Lower lobe of right lung (tissue), 2 donors: ENCODE data around the gene RBX1. TPM values are rescaled to one million over a fixed set of nuclear protein-coding genes. Genes with fewer than 3 reads are reported as not detected.
"Not testable (repeated sequence)": the region's sequence is repeated elsewhere in the genome, so short reads cannot be mapped to it uniquely, and the experiment has no call there.

ENCODE experiments used
- ATAC-seq, 2 donors: fragments of 200-7000 bp; cut with Tn5 transposase; one replicate each; pipeline ENCODE4 v1.9.1; 2020 to 2022; ENCODE audit warnings: mild to moderate bottlenecking in 2 of 2, moderate library complexity in 2 of 2
- DNase-seq: peaks from one replicate; pipeline ENCODE4 v3.0.0-alpha.2; 2020
- H3K27ac ChIP-seq: fragments of 200-600 bp; one replicate; pipeline ENCODE4 v1.8.0; 2022
- H3K27me3 ChIP-seq: fragments of 200-600 bp; one replicate; pipeline ENCODE4 v1.8.0; 2022; ENCODE audit warnings: low read depth
- H3K36me3 ChIP-seq: fragments of 200-600 bp; one replicate; pipeline ENCODE4 v1.8.0; 2022; ENCODE audit warnings: mild to moderate bottlenecking
- H3K4me1 ChIP-seq: fragments of 200-600 bp; one replicate; pipeline ENCODE4 v1.8.0; 2022
- H3K4me3 ChIP-seq: fragments of 200-600 bp; one replicate; pipeline ENCODE4 v1.8.0; 2022; ENCODE audit warnings: mild to moderate bottlenecking
- H3K9me3 ChIP-seq: fragments of 200-600 bp; one replicate; pipeline ENCODE4 v1.8.0; 2022
- intact Hi-C: fragments of 100-400 bp; cut with DNase I; formaldehyde crosslinking; loops from one replicate; pipeline ENCODE4 v1.11.0; 2022
- long read RNA-seq: library from polyadenylated mRNA; unstranded; transcript quantifications from one replicate; pipeline ENCODE4 v2.0.0, GENCODE V29; 2021
- total RNA-seq: library from RNA; stranded (reverse); fragmentation: NEBNext Ultra II Directional; extraction: Animal tissue kit (Norgen Biotek cat#: 25700); gene quantifications from one replicate; pipeline ENCODE4 v1.2.1, GENCODE V29; 2021
- TF ChIP-seq, protein P1 (sequence below): fragments of 200-600 bp; IDR thresholded peaks from one replicate; pipeline ENCODE4 v1.8.0; 2022; ENCODE audit warnings: antibody characterized with exemption, mild to moderate bottlenecking
- donor health status: DM: no; HTN: yes; CAD: no; lungs with severe emphysema.

Gene RBX1
- 46.7 TPM for total RNA-seq
- long read RNA-seq, transcript RBX1-201 (5 exons, 1,188 nt), result major isoform, 88 of 96 reads
- long read RNA-seq, partial matches to known transcripts, result 0 of 96 reads
- long read RNA-seq, other reads (novel, unspliced or antisense), result 8 of 96 reads

GRCh38 chr22:40950962-40951794 lies at the start of gene RBX1:
Gene RBX1, plus strand, starts transcription at chr22:40951378. Its CDS starts 21 bp downstream, at chr22:40951399.
- intact Hi-C loops, result no loop called here
- Histone ChIP-seq H3K36me3 (peaks cover 30% of the 10 kb centered on the region), H3K27me3 (no peaks in the 10 kb centered on the region), H3K9me3 (no peaks in the 10 kb centered on the region), H3K27ac (peak within 1 kb of the TSS; percentile 98), H3K4me1 (peaks cover 39% of the 10 kb centered on the region), H3K4me3 (peak within 1 kb of the TSS; percentile 62)
- TF ChIP-seq, protein P1, sequence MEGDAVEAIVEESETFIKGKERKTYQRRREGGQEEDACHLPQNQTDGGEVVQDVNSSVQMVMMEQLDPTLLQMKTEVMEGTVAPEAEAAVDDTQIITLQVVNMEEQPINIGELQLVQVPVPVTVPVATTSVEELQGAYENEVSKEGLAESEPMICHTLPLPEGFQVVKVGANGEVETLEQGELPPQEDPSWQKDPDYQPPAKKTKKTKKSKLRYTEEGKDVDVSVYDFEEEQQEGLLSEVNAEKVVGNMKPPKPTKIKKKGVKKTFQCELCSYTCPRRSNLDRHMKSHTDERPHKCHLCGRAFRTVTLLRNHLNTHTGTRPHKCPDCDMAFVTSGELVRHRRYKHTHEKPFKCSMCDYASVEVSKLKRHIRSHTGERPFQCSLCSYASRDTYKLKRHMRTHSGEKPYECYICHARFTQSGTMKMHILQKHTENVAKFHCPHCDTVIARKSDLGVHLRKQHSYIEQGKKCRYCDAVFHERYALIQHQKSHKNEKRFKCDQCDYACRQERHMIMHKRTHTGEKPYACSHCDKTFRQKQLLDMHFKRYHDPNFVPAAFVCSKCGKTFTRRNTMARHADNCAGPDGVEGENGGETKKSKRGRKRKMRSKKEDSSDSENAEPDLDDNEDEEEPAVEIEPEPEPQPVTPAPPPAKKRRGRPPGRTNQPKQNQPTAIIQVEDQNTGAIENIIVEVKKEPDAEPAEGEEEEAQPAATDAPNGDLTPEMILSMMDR, result no peak
- peak; percentile 97 to 99 for ATAC-seq
- DNase-seq, result peak; percentile 98

GRCh38 chr22:40904101-40904500 lies 47.1 kb upstream of the RBX1 start:
- Histone ChIP-seq H3K27me3 (no peaks in the 10 kb centered on the region), H3K36me3 (peaks cover 41% of the 10 kb centered on the region), H3K4me3 (no peak overlapping the region), H3K4me1 (no peaks in the 10 kb centered on the region), H3K27ac (no peak overlapping the region), H3K9me3 (no peaks in the 10 kb centered on the region)
- ATAC-seq, result no peak
- TF ChIP-seq, protein P1, result no peak
- no peak for DNase-seq
- intact Hi-C loops, result no loop called here

- no peak overlapping the region for H3K4me3 ChIP-seq
- no peak overlapping the region for H3K27ac ChIP-seq
- no peak for DNase-seq
- H3K27me3 ChIP-seq, result no peaks in the 10 kb centered on the region
- no peaks in the 10 kb centered on the region for H3K9me3 ChIP-seq
- ATAC-seq, result no peak
- H3K4me1 ChIP-seq, result no peaks in the 10 kb centered on the region
- intact Hi-C loops, result no loop called here
- TF ChIP-seq, protein P1, result no peak
- H3K36me3 ChIP-seq, result peaks cover 64% of the 10 kb centered on the region
Observed at GRCh38 chr22:40908895-40909294, 42.3 kb upstream of the RBX1 start.

- Histone ChIP-seq H3K4me1 (no peaks in the 10 kb centered on the region), H3K9me3 (no peaks in the 10 kb centered on the region), H3K27me3 (no peaks in the 10 kb centered on the region), H3K4me3 (no peak overlapping the region), H3K36me3 (peaks cover 85% of the 10 kb centered on the region), H3K27ac (no peak overlapping the region)
- TF ChIP-seq, protein P1, result no peak
- DNase-seq (no peak), ATAC-seq (no peak)
- intact Hi-C loops, result no loop called here
Observed at GRCh38 chr22:40911772-40912171, 39.4 kb upstream of the RBX1 start.

GRCh38 chr22:40912987-40913386 lies 38.2 kb upstream of the RBX1 start:
- H3K4me3 ChIP-seq, H3K27me3 ChIP-seq, H3K27ac ChIP-seq, ATAC-seq, DNase-seq, H3K4me1 ChIP-seq, H3K9me3 ChIP-seq, intact Hi-C loops: not testable (repeated sequence)
- peaks cover 83% of the 10 kb centered on the region for H3K36me3 ChIP-seq

- Histone ChIP-seq H3K4me3 (no peak overlapping the region), H3K9me3 (no peaks in the 10 kb centered on the region), H3K36me3 (peaks cover 70% of the 10 kb centered on the region), H3K27ac (no peak overlapping the region), H3K27me3 (no peaks in the 10 kb centered on the region), H3K4me1 (peaks cover 4% of the 10 kb centered on the region)
- TF ChIP-seq, protein P1, result no peak
- no peak for DNase-seq
- intact Hi-C loops, result no loop called here
- no peak for ATAC-seq
Observed at GRCh38 chr22:40919446-40919845, 31.7 kb upstream of the RBX1 start.
